Heart right ventricle (tissue), 16 donors: ENCODE results near the gene ADCYAP1R1. TPM values are rescaled to one million over a fixed set of nuclear protein-coding genes. Genes with fewer than 3 reads are reported as not detected.

Experiments
- ATAC-seq, 8 donors: fragments of 200-7000 bp; cut with Tn5 transposase; one replicate each; pipeline ENCODE4 v1.9.1; 2020; ENCODE audit warnings: mild to moderate bottlenecking in 8 of 8, moderate library complexity in 8 of 8, moderate number of reproducible peaks in 1 of 8
- DNase-seq, 2 donors: peaks; one replicate each; pipeline ENCODE4 v3.0.0-alpha.2; 2020
- H3K27ac ChIP-seq, 10 donors: fragments of 200-600 bp; sonication (generic) in 2 of 10; one replicate each; pipeline versions ENCODE4 v1.5.0 to v1.8.0; 2020 to 2022; ENCODE audit warnings: mild to moderate bottlenecking in 3 of 10
- H3K27me3 ChIP-seq, 7 donors: fragments of 200-600 bp; one replicate each; pipeline ENCODE4 v1.8.0; 2021 to 2022; ENCODE audit warnings: mild to moderate bottlenecking in 2 of 7
- H3K36me3 ChIP-seq, 9 donors: fragments of 200-600 bp; sonication (generic) in 1 of 9; one replicate each; pipeline versions ENCODE4 v1.5.0 to v1.8.0; 2020 to 2022; ENCODE audit warnings: mild to moderate bottlenecking in 2 of 9
- H3K4me1 ChIP-seq, 9 donors: fragments of 200-600 bp; sonication (generic) in 1 of 9; one replicate each; pipeline versions ENCODE4 v1.5.0 to v1.8.0; 2020 to 2022; ENCODE audit warnings: mild to moderate bottlenecking in 4 of 9
- H3K4me3 ChIP-seq, 10 donors: fragments of 200-600 bp; sonication (generic) in 2 of 10; one replicate each; pipeline versions ENCODE4 v1.5.0 to v1.8.0; 2020 to 2022; ENCODE audit warnings: mild to moderate bottlenecking in 7 of 10, moderate library complexity in 2 of 10
- H3K9me3 ChIP-seq, 11 donors: fragments of 200-600 bp in 10 of 11; sonication (generic) in 2 of 11; one replicate each; pipeline versions ENCODE4 v1.5.0 to v1.8.0; 2013 to 2022; ENCODE audit warnings: mild to moderate bottlenecking in 2 of 11, control low read depth in 1 of 11, moderate library complexity in 1 of 11
- CTCF ChIP-seq, 9 donors: fragments of 200-600 bp; sonication (generic) in 2 of 9; IDR thresholded peaks; one replicate each; pipeline versions ENCODE4 v1.5.0 to v1.8.0; 2021 to 2022; ENCODE audit warnings: antibody characterized with exemption in 9 of 9, mild to moderate bottlenecking in 5 of 9, moderate library complexity in 1 of 9
- WGBS, 2 donors: extraction: QIAGEN DNeasy Blood & Tissue Kit; methylation state at CpG; one replicate each; pipeline ENCODE4 v1.1.7; 2013; ENCODE audit warnings: inconsistent platforms in 1 of 2; 5-methylcytosine and 5-hydroxymethylcytosine counted together
- intact Hi-C, 10 donors: fragments of 100-400 bp; cut with DNase I; formaldehyde crosslinking; loops; one replicate each; pipeline versions ENCODE4 v1.11.1 to v1.14.2; 2022
- polyA plus RNA-seq, 2 donors: library from polyadenylated mRNA; stranded (reverse); fragments of 200-250 nt; gene quantifications; one replicate each; pipeline ENCODE4 v1.2.3, GENCODE V29; 2013
- total RNA-seq, 10 donors: library from RNA; stranded (reverse); fragmentation: NEBNext Ultra II Directional in 3 of 10; extraction: Animal tissue kit (Norgen Biotek cat#: 25700) in 3 of 10; gene quantifications; one replicate each; pipeline versions ENCODE4 v1.2.1 to v1.2.4, GENCODE V29; 2021 to 2023
- donor health status: Arrhythmogenic right ventricular cardiomyopathy.
- donor health status: ischemic (EF 13 %, LVEDD 7.1; RV severe dilation, severe dysfunction).
- donor health status: healthy with polysubstance abuse.
- donor health status: DM: no; HTN: yes; CAD: no.
- donor health status: DM: no; HTN: no; CAD: no.
- donor health status: ischemic (EF 25% LVEDD 6.9; RV normal size, moderate dysfunction).
- donor health status: ischemic (EF 25% LVEDD 5.7; RV mildly dilated, moderate dysfunction).
- donor health status: healthy.
- donor health status: DM: yes; HTN: yes; CAD: no.
- donor health status: Ischemic cardiomyopathy.
- donor health status: ischemic (EF 35%, LVEDD 5.7; RV mildly dilated, moderate dysfunction).
- donor health status: nonischemic (EF 11% LVEDD 7.7; RV severe dilation, severe dysfunction).
- donor health status: DM: yes; HTN: yes; CAD: no.
- donor health status: PGD.
- donor health status: ischemic (EF 29% LVEDD 5.4; RV normal size, mild dysfunction).
- donor health status: nonischemic (EF 23%, LVEDD 6.1; RV moderate dilation, normal function).

Gene ADCYAP1R1
- total and polyA plus RNA-seq, 12 donors: 0.59 to 5.8 (median 1.6) TPM

DNA sequence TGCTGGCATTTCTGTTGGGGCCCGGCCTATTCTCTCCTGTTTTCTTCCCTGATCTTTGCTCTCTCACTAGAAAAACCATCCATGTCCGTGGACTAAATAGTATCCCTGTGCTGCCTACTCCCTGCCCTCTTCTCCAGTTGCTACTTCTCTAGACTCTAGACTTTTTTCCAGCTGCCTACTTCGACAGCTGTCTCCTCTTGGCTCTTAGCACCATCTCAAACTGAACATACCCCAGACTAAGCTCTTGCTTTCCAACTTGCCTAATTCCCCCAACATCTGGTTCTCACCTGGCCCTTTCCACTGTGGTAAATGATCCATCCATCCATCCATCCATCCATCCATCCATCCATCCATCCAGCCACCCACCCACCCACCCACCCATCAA, 19.5 kb downstream of the ADCYAP1R1 start:
- H3K4me1 ChIP-seq: peaks cover 0 to 28% (median 6%) of the 10 kb centered on the region in 9 donors
- peak overlapping the region in 7 of 10 donors; percentile 14 to 74 (median 55) for H3K27ac ChIP-seq
- TF ChIP-seq CTCF (IDR thresholded peaks at IDR 0.05): no peak
- WGBS, 2 donors: 57 to 63% methylated on average over 3 of the region's 3 CpGs
- no peak overlapping the region for H3K4me3 ChIP-seq
- DNase-seq (no peak), ATAC-seq (peak in 3 of 8 donors; percentile 4 to 36 (median 34))
- H3K9me3 ChIP-seq: no peaks in the 10 kb centered on the region
- intact Hi-C loops: no loop called here
- H3K36me3 ChIP-seq: no peaks in the 10 kb centered on the region
- H3K27me3 ChIP-seq: no peaks in the 10 kb centered on the region

DNA sequence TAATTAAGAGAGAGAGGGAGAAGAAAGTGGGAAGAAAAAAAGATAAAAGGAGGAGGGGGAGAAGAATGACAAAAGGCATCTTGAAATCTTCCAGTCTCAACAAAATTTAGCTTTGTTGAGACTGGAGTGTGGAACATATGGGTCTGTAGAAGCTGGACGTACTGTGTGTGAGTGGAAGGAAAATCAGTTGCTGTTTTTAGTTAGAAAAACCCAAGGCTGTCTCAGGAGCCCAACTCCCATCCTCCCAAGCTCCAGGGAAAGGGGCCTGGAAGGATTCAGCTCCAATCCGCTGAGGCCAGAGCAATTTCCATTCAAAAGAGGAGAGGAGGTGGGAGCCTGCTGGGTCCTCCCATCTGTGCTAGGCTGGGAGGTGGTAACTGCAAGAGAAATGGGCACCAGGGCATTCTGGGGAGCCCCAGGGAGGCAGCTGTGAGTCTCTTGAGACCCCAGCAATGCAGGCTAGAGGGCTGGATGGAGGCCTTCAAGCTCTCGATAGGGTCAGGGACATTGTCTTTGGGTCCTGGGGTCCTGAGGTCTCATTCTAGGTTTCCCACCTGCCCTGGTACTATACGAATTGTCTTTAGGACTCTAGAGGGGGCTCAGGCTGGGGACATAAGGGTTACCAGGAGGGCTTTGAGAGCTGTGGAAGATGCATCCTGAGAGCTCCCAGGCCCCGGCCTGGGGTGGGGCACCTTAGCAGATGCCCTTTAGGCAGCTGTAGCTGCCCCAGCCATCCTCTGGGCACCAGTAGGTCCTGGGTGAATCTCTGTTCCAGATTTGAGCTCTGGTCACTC, 21.4 kb downstream of the ADCYAP1R1 start:
- DNase-seq (no peak), ATAC-seq (no peak)
- Histone ChIP-seq H3K36me3 (no peaks in the 10 kb centered on the region), H3K27ac (peak overlapping the region in 3 of 10 donors; percentile 17 to 35 (median 20)), H3K4me3 (no peak overlapping the region), H3K27me3 (peaks cover 0 to 4% (median 0%) of the 10 kb centered on the region in 7 donors), H3K9me3 (no peaks in the 10 kb centered on the region), H3K4me1 (peaks cover 0 to 28% (median 6%) of the 10 kb centered on the region in 9 donors)
- intact Hi-C loops: no loop called here
- WGBS, 2 donors: 89 to 91% methylated on average over 5 of the region's 5 CpGs
- TF ChIP-seq CTCF (IDR thresholded peaks at IDR 0.05): no peak

- no peak for TF ChIP-seq CTCF (IDR thresholded peaks at IDR 0.05)
- ATAC-seq (peak in 2 of 8 donors; percentile 17 to 50), DNase-seq (no peak)
- Histone ChIP-seq H3K36me3 (no peaks in the 10 kb centered on the region), H3K4me3 (no peak overlapping the region), H3K27me3 (peaks cover 0 to 9% (median 0%) of the 10 kb centered on the region in 7 donors), H3K27ac (peak overlapping the region in 2 of 10 donors; percentile 20 to 35), H3K4me1 (peaks cover 0 to 28% (median 6%) of the 10 kb centered on the region in 9 donors), H3K9me3 (no peaks in the 10 kb centered on the region)
- 64 to 72% methylated on average over 6 of the region's 6 CpGs for WGBS, 2 donors
- intact Hi-C loops: no loop called here
Measured at GRCh38 chr7:31074120-31074383, 21.9 kb downstream of the ADCYAP1R1 start.

DNA sequence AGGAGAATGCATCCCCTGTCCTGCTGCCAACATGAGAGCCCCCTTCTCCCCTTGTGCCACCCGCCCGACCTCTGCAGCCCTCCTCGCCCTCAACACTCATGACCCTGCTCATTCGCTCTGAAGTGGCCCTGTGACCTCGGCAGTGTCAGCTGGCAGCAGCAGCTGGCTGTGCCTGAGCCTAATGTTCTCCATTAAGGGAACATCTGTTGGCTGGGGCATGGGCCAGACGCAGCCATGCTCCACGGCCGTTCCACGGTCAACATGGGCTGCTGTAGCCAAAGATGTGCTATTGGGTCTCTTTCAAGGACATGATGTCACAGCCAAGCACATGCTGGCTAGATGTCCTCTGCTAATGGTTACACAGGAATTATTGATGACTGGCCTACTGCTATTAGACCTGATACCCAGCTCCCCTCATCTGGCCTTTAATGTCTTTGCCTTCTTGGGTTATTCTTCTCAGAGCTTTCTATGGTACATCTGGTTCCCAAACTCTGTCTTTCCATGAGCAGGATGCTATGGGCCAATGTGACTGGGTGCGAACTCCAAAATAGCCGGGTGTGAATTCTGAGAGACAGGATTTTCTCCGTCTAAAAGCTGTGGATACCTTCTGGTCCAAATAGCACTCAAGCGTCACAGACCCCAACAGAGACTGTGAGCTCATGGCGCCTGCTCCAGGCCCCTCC, 22.4 kb downstream of the ADCYAP1R1 start:
- Histone ChIP-seq H3K4me3 (no peak overlapping the region), H3K9me3 (no peaks in the 10 kb centered on the region), H3K27me3 (peaks cover 0 to 13% (median 0%) of the 10 kb centered on the region in 7 donors), H3K36me3 (no peaks in the 10 kb centered on the region), H3K27ac (peak overlapping the region in 4 of 10 donors; percentile 7 to 35 (median 18)), H3K4me1 (peaks cover 0 to 28% (median 6%) of the 10 kb centered on the region in 9 donors)
- intact Hi-C loops: no loop called here
- TF ChIP-seq CTCF (IDR thresholded peaks at IDR 0.05): no peak
- peak; percentile 40 to 84 (median 67) for ATAC-seq
- DNase-seq: peak; percentile 50 to 63
- WGBS, 2 donors: 77 to 78% methylated on average over 14 of the region's 14 CpGs
